Measurements from ENCODE around the gene SEC62.

Gene SEC62

DNA sequence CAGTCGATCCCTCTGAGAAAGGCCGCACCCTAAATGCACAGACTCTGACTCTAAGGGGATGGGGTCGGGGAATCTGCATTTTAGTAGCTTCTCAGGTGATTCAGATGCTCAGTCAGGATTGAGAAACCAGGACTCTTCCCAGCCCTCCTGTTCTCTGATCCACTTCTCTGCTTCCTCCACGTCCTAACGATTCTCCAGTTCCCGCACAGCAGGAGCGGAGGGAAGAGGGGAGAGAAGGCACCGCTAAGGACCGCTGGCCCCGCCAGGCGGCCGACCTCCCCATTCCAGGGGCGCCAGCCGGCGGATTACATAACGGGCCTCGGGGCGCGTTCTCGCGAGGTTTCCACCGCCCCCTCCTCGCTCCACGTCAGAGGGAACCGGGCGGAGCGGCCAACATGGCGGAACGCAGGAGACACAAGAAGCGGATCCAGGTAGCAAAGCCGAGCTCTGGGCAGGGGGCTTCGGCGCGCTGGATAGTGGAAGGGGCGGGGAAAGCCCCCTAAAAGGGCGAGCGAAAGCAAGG is at the start of gene SEC62:
SEC62 (plus strand) TSS at position 380 of the 523 bp plus-strand sequence; CDS start at position 396, 16 bp downstream.
- TF ChIP-seq ZFX (IDR thresholded peaks at IDR 0.05; ENCODE audit: borderline replicate concordance) (no peak), CTCF (IDR thresholded peaks at IDR 0.05) (peak; percentile 22)
- peak within 1 kb of the TSS; percentile 62 for H3K27ac ChIP-seq

DNA sequence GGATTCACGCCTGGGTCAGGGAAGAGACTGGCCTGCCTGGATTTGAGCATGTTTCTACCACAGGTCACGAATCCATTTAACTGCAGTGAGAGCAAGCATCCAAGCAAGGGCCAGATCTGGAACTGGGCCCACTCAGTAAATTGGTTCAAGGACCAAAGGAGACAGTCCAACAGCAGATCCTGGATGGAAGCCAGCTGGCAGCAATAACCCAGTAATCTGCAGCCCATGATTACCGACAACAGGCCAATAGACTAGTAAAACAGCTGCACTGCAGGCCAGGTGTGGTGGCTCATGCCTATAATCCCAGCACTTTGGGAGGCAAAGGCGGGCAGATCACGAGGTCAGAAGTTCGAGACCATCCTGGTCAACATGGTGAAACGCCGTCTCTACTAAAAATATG is 43.4 kb upstream of the SEC62 start:
- H3K27ac ChIP-seq: no peak overlapping the region
- TF ChIP-seq ZFX (IDR thresholded peaks at IDR 0.05; ENCODE audit: borderline replicate concordance): no peak

- no peak overlapping the region for H3K27ac ChIP-seq
- no peak for TF ChIP-seq ZFX (IDR thresholded peaks at IDR 0.05; ENCODE audit: borderline replicate concordance)
- no peak for TF ChIP-seq CTCF (IDR thresholded peaks at IDR 0.05)
Measured at GRCh38 chr3:169923831-169924230, 42.8 kb upstream of the SEC62 start.

- H3K27ac ChIP-seq: no peak overlapping the region
- TF ChIP-seq CTCF (IDR thresholded peaks at IDR 0.05): no peak
- TF ChIP-seq ZFX (IDR thresholded peaks at IDR 0.05; ENCODE audit: borderline replicate concordance): no peak
Measured at GRCh38 chr3:169929830-169930519, 36.6 kb upstream of the SEC62 start.

DNA sequence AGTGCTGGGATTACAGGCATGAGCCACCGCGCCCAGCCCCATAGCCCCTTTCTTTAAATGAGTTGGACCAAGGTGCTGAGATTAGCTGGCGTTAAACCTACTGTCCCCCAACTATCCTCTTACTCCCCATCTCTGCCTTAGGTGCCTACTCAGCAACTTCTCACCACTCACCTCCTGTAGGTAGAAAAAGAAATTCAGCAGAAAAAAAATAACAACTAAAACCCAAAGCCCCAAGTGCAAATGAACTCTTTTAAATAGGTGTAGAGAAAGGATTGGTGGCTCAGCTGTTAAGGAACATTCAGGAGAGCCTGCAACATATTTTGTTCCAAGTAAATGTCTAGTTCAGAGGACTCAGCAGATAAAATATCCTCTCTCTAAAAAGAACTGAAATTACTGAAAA is 35.8 kb upstream of the SEC62 start:
- H3K27ac ChIP-seq: no peak overlapping the region
- TF ChIP-seq CTCF (IDR thresholded peaks at IDR 0.05) (no peak), ZFX (IDR thresholded peaks at IDR 0.05; ENCODE audit: borderline replicate concordance) (no peak)

DNA sequence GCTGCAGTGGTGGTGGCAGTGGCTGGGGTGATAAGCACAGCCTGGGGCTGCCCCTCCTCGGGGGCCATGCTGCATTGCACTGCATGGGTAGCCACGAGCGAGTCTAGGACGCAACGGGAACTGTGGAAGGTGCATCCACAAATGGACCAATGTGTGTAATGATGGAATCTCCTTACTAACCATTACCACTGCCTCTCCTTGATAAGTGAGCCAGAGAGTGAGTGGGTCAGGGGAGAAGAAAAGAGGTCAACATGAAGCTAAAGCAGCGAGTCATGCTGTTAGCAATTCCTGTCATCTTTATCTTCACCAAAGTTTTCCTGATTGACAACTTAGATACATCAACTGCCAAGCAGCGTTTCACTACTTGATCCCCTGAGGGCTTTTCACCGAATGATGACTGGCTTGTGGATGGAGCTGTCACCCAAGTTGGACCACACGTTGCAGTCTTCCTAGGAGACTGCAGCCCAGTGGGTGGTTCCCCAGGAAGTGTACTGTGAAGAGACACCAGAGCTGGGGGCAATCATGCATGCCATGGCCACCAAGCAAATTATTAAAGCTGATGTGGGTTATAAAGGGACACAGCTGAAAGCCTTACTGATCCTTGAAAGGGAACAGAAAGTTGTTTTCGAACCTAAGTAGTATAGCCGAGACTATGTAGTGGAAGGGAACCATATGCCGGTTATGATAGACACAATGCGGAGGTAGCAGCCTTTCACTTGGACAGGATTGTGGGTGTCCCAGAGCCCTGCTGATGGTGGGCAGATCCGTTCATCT is 34.7 kb upstream of the SEC62 start:
- no peak overlapping the region for H3K27ac ChIP-seq
- TF ChIP-seq ZFX (IDR thresholded peaks at IDR 0.05; ENCODE audit: borderline replicate concordance): no peak
- TF ChIP-seq CTCF (IDR thresholded peaks at IDR 0.05): no peak

GRCh38 chr3:169939320-169939719 is 27.3 kb upstream of the SEC62 start:
- H3K27ac ChIP-seq: no peak overlapping the region
- TF ChIP-seq CTCF (IDR thresholded peaks at IDR 0.05): no peak
- no peak for TF ChIP-seq ZFX (IDR thresholded peaks at IDR 0.05; ENCODE audit: borderline replicate concordance)

Data from 22Rv1 (cell line).